ENCODE results near the gene MYO1A.
"Not testable (repeated sequence)": the region's sequence is repeated elsewhere in the genome, so short reads cannot be mapped to it uniquely, and the experiment has no call there.

The MYO1A gene

DNA sequence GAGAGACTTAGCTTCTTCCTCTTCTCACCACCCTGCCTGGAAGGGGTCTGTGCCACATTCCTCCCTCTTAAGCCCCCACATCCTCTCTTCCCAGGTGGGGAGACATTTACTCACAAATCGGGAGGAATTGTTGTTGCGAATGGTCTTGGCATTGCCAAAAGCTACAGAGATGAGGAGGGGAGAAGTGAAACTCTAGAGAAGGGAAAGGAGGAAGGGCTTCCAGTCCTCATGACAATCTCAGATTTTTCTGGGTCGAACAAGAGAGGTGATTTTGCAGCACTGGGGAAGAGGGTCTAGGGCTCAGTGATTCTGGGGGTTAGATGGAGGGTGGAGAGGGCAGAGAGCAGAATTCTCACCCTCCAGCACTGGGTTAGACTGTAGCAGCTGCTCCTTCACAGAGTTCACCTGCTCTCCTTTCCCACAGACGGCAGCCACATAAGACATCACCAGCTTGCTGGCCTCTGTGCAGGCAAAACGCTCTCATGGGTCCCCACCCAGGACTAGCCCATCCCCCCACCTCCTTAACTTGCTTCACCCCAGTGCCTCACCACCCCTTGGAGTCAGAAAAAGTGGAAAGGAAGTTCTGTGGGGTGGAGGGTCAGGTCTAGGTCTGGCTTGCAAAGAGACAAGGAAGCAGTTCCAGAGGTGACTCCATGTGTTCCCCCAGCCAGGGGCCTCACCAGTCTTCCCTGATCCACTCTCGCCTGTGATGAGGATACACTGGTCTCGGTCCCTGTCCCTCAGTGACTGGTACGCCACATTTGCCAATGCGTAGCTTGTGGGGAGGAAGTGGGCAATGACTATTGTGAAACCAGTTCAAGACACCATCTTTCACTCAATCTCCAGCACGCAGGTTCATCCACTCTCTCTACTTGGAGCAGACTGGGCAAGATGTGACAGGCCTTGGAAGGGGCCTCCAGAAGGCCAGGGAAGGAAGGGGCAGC, 2.7 kb downstream of the MYO1A start:
- no peak for DNase-seq

DNA sequence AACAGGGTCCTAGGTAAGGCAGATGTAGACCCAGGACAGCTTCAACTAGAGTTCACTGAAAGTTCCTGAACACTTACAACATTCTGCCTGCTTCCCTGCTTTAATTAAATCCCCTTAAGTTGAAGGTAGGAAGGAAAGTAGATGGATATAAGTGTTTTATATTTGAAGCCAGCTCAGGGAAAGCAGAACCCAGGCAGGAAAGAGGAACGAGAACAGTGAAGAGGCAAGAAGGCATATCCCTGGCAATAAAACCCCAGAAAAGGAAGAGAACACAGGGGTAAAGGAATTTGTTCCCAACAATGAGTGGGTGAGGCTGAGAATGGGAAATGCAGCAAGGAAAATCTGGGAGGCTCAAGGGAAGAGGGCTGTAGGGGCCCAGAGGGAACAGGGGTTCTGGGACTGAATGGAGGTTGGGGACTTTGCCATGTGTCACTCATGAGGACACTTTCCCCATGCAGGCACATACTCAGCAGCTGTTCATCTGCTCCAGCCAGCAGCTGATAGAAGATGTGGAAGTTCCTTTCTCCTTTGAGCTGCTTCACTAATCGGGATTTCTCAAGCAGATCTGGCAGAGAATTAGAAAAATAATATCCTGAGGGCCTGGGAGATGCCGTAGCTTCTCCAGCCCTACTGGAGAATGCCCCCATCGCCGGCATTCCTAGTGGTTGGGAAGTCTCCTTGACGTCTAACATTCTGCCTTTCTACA, 3.7 kb downstream of the MYO1A start:
- no peak for DNase-seq

DNA sequence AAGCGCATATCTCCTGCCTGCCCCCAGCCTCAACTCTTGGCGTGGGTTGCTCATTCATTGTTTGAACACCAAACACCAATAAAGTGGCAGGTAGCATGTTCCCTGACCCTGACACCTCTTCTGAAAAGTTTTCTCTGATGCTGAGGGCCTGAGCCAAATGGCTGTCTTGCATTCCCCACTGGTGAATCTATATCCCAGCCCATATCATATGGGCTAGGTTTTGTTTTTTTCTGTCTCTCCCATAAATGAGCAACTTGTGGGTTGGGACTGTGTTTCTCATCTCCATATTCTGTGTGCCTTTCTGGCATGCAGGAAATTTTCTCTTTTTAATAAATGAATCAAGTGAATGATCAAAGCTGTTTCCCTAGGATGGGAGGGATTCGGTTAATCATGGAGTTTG, 5.0 kb downstream of the MYO1A start:
- no peak for DNase-seq

DNA sequence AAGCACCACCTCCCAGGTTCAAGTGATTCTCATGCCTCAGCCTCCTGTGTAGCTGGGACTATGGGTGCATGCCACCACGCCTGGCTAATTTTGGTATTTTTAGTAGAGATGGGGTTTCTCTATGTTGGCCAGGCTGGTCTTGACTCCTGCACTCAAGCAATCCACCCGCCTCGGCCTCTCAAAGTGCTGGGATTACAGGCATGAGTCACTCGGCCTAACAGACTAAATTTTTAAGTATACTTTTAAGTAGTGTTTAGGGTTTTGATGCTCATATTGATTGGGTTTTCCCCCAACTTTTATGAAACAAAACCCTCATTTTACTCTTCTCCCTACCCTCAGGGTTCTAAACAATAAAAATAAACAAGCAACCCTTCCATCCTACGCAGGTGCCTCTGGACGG, 5.5 kb downstream of the MYO1A start:
- no peak for DNase-seq

DNA sequence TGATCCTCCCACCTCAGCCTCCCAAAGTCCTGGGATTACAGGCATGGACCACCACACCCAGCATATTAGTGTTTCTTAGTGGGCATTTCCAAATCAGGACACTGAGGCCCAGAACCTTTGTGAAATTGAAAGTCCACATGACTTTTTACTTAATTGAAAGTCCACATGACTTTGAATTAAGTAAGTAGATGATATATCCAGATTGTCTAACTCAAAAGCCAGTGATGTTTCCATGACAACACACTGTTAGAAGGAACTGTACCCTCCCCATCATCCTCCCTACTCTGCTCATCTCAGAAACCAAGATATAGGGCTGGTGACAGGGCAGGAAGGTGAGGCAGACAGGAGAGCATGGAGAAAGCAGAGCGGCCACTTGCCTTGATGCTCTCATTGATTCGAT, 7.2 kb downstream of the MYO1A start:
- no peak for DNase-seq

DNA sequence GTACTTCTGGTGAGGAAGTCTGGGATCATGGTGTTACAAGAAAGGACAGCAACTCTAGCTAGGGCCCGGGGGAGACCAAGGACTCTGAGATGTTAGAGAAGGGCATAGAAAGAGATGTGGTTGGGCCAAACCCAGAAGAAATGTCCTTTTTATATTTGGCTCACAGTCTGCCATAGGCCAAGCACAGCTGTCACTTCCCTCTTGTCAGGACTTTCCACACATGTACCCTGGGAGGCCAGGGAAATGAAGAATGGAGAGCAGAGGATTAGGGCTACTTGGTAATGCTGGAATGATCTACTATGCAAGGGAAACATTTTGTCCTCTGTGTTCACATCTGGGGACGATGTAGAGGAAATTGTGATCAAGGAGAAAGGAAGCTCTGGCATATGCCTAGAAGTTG, 9.2 kb downstream of the MYO1A start:
- DNase-seq, result no peak

DNA sequence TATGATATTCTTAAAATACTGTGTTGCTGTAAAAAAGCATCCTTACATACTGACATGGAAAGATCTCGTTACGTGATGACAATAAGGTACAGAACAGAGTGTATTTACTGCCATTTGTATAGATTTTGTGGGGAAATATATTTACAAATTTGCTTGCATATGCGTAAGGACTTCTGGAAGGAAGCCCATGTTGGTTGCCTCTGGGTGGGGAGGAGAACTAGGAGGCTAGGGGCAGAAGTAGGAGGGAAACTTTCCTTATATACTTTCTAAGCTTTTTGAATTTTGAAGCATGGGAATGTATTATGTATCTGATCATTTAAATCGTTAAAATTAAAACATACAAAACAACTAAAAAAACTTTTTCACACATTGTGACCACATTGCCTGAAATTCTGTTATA, 9.7 kb downstream of the MYO1A start:
- DNase-seq, result no peak

DNA sequence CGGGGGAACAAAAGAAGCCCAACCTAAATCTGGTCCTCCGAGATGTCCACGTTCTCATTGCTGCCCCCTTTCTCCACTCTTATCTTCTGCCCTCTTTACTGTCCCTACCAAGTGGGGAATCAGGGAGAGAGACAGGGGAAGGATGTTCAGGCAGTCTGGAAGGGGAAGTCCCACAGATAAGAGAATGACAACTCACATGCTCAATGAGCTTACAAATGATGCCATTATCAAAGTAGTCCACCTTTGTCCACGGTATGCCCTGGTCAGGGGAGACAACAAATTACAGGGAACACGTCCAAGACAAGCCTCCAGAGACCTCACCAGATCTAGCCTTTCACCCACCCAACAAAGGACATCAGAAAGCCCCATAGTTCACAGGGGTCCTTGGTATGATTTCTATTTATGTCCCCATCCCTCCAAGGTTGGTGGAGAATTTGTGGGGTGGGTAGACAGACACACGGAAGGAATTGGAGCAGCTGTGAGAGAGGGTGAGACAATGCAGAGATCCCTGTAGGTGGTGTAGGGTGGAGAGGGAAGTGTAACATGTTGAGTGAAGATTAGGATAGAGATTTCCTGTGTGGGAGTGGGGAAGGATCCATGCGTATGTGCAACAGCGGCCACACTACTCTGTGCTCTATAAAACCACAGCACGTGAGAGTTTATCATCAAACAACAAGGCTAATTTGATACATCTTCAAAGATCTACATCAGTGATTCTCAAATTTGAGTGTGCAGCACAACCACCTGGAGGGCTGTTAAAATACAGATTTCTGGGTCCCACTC, 10.7 kb downstream of the MYO1A start:
- no peak for DNase-seq

DNA sequence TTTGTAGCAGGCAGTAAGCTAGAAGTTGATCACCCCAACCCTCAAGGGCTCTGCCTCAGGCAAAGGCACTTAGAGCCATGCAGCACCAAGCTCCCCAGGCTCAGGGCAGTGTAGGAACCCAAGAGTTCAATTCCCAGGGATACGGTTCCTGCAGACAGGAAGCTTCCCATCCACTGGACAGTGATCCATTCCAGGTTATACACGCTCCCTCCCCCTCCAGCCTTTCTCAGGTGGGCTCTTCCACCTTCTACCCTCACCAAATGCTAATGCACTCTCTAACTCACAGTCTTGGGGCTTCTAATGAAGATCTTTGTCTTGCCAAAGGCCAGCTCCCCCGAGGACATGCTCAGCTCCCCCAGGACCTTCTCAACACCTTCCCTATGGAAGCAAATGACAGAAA, 12.7 kb downstream of the MYO1A start:
- DNase-seq, result no peak

DNA sequence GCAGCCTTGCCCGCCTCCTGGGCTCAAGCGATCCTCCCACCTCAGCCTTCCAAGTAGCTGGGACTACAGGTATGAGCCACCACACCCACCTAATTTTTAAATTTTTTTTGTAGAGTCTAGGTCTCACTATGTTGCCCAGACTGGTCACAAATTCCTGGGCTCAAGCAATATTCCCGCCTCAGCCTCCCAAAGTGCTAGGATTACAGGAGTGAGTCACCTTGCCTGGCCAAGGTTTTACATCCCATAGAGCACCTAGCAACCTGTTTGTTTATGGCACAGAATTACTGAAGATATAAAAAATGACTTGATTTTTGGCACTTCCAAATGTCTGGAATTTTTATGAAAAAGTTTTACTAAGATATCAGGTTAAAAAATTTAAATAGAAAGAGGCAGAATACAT, 16.5 kb downstream of the MYO1A start:
- no peak for DNase-seq

DNA sequence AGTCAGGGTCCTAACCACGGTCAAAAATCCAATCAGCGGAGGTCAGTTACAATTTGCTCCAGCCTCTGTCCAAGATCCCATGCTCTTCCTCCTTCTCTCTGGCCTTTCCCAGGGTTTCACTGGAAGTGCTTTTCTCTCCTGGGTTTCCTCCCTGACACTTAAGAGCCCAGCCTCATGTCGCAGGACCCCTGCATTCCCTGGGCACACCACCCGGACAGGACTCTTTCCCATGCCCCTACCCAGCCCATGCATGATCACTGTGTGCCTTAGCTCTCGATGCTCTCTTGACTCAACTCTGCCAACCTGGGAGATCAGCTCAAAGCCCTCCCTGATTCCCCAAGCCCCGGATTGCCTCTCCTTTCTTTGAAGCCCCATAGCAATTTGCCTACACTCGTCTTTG, 18.1 kb downstream of the MYO1A start:
- DNase-seq, result no peak

DNA sequence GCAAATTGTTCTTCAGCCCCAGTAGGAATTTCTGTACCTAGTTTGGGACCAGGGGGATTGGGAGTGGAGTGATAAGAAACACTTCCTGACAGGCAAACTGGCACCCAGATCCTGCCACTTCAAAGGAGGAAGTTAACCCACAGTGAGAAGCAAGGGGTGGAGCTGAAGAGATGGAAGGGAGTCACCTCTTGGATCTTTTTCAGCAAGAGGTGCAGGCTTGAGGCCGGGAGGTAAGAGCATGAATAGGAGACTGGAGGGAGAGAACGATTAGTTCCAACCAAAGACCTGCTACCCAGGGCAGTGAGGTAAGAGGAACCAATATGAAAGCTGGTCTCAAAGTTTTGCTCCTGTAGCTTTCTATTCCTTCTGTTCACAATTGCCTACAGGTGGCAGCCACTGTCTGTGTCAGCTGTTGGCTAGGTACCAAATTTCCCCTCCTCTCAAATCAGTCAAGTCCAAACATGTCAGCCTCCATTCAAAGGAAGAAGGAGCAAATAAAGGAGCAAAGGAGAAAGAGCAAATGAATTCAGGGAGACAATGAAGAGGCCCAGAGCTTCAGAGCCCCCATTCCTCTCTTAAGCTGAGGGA, 18.7 kb downstream of the MYO1A start:
- DNase-seq, result no peak

DNA sequence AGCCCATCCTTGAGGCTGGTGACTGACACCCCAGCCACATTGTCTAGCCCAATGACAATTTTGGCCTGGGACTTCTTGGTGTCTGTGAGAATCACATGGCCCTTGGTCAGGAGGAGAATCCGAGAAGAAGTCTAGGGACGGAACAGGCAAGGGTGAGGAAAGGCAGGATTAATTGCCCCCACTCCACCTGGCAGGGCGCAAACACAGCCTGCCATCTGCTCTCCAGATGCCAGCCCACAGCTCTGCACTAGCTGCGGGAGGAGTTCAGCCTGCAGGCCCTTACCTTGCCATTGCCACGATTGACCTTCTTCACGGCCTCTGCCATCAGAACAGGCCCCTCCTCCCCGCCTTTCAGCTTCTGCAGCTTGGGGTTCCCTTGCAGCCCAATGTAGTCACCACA, 20.5 kb downstream of the MYO1A start:
- no peak for DNase-seq

DNA sequence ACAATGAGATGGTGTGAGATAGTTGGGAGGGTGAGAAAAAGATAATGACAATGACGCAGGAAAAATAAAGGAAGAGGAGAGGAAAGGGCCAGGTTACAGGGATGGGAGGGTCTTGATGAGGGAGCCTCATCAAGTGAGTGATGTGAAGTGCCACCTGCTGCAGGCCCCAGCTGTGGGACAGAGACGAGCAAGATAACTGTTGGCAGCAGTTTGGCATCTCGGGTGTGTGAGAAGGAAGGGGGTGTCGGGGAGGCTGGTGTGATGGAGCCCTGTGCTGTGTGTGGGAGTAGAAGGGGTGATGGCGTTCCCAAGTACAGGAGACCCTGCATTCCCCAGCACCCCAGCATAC, 22.1 kb downstream of the MYO1A start:
- DNase-seq, result no peak

DNA sequence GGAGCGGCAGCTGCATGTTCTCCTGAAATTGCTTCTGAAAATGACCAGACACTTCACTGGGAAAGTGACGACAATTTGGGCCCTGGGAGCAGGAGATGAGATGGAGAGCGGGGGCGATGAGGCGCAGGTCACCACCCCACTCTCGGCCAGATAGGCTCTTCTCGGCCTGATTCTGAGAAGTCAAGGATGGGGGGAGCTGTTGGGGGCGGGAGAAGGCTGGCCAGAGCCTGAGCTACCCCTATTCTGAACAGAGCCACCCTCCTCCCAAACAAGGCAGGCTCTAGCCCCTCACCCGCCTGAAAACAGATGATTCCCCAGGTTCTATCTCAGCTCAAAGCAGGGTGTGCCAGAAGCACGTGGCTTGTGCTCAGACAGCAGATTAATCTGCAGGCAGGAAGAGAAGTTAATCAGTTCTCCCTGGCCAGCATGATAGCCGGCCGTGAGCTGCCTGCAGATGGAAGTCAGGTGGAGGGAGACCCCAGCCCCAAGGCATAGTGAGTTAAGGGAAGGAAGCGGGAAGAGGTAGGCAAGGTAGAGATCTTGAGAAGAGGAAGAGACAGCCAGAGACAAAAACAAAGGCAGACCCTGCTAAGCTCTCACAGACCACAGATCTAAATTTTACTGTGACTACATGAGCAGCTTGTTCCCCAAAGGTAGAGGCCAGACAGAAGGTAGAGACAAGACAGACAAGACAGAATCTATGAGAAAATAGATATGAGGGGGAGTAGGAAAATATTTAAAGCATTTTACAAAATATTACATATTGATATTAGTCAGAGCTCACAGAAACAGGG, 22.7 kb downstream of the MYO1A start:
- DNase-seq, result no peak

DNA sequence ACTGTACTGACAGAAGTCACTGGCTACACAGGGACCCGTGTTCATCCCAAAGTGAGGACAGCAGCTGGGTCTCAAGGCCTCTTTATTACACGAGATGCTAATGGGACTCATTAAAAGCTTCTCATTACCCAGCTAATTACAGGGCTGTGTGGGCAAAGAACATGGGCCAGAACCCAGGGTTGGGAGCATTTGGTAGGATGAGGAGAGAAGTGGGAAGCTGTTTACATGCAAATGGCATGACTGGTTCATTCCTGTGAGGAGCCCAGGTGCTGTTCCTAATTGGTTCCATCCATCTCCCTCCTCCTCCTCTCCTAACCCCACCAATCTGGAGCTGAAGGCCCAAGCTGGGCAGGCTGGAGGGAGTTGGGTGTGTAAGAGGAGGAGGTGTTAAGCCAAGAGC, 24.7 kb downstream of the MYO1A start:
- no peak for DNase-seq

DNA sequence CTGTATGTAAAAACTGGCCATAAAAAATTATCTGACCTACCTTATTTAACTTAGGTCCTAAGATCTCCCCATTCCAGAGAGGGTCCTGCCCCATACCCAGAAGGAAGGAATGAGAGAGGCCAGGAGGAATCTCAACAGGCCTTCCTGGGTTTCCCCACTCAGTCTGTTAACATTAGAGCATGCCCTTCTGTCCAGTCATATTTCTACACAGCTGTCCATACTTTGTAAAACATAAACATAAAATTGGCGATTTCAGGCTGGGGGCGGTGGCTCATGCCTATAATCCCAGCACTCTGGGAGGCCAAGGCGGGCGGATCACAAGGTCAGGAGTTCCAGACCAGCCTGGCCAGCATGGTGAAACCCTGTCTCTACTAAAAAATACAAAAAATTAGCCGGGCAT, 27.6 kb downstream of the MYO1A start:
- not testable (repeated sequence) for DNase-seq

DNA sequence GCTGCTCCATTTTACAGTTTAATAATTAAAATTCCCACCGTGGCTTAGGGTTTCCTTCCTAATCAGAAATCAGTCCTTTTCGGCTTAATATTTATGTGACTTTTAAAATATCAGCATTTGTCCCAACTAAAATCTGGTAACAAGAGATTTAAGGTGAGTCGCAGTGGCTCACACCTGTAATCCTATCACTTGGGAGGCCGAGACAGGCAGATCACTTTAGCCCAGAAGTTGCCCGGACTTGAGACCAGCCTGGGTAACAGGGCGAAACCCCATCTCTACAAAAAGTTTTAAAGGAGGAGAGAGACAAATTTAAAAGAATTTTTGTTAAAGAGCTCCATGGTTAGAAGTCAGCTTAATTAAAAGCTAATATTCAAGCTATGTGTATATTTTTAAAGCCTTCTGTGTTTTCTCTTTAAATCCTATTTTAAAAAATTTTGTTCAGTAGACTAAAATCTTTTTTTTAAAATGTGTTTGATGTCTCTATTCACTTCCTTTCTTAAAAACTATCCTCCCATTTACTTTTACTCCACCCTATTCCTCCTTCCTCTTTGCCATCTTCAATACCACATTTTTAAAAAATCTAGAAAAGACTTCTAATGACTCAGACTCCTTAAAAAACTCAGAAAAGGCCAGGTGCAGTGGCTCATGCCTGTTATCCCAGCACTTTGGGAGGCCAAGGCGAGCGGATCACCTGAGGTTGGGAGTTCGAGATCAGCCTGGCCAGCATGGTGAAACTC, 29.8 kb downstream of the MYO1A start:
- DNase-seq, result no peak

DNA sequence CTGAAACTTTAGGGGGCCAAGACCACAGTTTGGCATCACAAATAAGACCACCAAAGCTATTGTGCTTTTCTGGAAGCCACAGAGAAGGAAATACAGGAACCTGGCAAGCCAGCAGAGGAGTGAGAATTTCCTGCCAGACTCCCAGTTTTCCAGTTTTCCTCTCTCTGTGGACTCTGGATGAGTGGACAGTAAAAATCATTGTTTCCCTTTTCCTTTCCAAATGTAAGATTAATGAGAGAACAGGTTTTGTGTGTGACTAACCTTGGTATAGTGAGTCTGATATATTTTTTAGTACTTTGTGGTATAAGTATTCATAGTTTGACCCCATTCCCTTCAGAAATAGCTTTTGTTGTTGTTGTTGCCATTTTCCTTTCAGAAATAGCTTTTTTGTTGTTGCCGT, 31.0 kb downstream of the MYO1A start:
- DNase-seq, result no peak

DNA sequence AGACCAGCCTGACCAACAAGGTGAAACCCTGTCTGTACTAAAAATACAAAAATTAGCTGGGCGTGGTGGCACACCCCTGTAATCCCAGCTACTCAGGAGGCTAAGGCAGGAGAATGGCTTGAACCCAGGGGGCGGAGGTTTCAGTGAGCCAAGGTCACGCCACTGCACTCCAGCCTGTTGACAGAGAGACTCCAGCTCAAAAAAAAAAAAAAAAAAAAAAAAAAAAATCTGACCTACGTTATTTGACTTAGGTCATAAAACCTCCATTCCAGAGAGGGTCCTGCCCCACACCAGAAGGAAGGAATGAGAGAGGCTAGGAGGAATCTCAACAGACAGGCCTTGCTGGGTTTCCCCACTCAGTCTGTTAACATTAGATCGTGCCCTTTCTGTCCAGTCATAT, 31.6 kb downstream of the MYO1A start:
- not testable (repeated sequence) for DNase-seq

DNA sequence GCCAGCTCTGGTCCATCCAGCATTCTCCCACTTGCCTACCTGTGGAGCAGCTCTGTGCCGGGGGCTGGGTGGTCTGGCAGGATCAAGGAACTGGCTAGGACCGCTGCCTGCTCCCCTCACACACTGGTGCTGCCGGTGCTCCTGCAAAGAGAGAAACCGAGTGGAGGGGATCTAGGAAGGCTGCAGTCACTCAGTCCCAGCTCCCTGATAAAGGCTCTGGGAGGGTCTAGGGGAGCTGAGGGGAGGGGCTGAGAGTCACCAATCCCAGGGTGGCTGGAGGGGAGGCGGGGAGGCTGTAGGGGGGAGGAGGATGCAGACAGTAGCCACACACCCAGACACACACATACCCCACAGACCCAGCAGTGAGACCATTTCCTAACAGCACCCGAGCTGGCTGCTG, 33.6 kb downstream of the MYO1A start, which contains the start of gene TAC3:
TAC3 (minus strand) TSS at position 182 of the 400 bp plus-strand sequence. CDS start 732 bp downstream, outside the sequence.
- no peak for DNase-seq
